ENCODE data around the gene LEPROT. TPM values are rescaled to one million over a fixed set of nuclear protein-coding genes. Genes with fewer than 3 reads are reported as not detected.

LEPROT gene
- total and polyA plus RNA-seq, 4 donors, result 23.6 to 43.4 (median 36.3) TPM

DNA sequence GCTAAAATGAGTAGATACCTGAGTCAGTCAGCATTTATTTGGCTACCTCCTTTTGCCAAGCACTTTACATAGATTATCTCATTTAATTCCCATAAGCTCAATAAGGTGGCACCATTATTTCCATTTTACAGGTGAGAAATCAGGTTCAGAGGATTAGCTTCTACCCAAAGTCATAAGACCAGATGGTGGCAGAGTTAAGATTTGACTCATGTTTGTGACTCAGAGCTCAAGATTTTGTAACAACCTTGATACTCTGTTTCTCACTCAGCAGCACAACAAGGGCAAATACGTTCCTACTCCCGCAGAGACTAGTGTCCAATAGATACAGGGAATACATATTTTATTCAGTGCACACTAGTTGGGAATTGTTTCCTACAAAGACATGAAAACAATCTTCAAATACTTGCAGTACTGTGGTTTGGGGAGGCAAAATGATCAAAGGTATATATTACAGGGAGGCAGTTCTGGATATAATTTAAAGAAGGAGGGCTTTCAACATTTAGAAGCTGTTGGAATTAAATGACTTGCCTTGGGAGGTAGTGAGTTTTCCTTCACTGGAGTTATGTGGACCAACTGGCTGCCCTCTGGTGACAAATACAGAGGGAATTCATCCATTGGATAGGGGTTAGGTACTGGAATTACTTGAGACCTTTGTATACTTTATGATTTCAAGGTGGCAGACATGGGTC, 3.6 kb downstream of the LEPROT start:
- WGBS, result 87% methylated on average over 2 of the region's 2 CpGs
- no peaks in the 10 kb centered on the region for H3K27me3 ChIP-seq (ENCODE audit: control insufficient read depth in 4 of 4, insufficient read depth in 4 of 4, low read length in 3 of 4)
- no peak overlapping the region for H3K9ac ChIP-seq (ENCODE audit: low read depth in 1 of 2, low read length in 2 of 2)
- H3K4me3 ChIP-seq (ENCODE audit: low read depth in 1 of 3, low read length in 3 of 3), result no peak overlapping the region
- peaks cover 2 to 18% (median 11%) of the 10 kb centered on the region in 4 donors for H3K36me3 ChIP-seq (ENCODE audit: control insufficient read depth in 4 of 4, insufficient read depth in 3 of 4, low read depth in 1 of 4, low read length in 3 of 4)
- peaks cover 0 to 19% (median 12%) of the 10 kb centered on the region in 4 donors for H3K4me1 ChIP-seq (ENCODE audit: control insufficient read depth in 4 of 4, insufficient read depth in 4 of 4, low read length in 3 of 4)
- no peak for DNase-seq (ENCODE audit: low spot score)
- no peaks in the 10 kb centered on the region for H3K9me3 ChIP-seq (ENCODE audit: control insufficient read depth in 4 of 4, low read length in 3 of 4)
- H3K27ac ChIP-seq (ENCODE audit: low read depth in 1 of 2, low read length in 2 of 2), result no peak overlapping the region
- TF ChIP-seq GABPA (IDR thresholded peaks at IDR 0.05 in 1 of 2, conservative IDR thresholded peaks at IDR 0.05 in 1 of 2) (no peak), SP1 (IDR thresholded peaks at IDR 0.05) (no peak), HNF4A (conservative IDR thresholded peaks at IDR 0.05) (no peak), YY1 (IDR thresholded peaks at IDR 0.05) (no peak), HNF4G (IDR thresholded peaks at IDR 0.05) (no peak), EGR1 (IDR thresholded peaks at IDR 0.05; ENCODE audit: low read depth in 2 of 2) (no peak), RAD21 (IDR thresholded peaks at IDR 0.05) (no peak), JUND (IDR thresholded peaks at IDR 0.05) (no peak)
- TF ChIP-seq, protein P1, sequence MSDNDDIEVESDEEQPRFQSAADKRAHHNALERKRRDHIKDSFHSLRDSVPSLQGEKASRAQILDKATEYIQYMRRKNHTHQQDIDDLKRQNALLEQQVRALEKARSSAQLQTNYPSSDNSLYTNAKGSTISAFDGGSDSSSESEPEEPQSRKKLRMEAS (IDR thresholded peaks at IDR 0.05), result no peak
- TF ChIP-seq, protein P2, sequence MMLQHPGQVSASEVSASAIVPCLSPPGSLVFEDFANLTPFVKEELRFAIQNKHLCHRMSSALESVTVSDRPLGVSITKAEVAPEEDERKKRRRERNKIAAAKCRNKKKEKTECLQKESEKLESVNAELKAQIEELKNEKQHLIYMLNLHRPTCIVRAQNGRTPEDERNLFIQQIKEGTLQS (IDR thresholded peaks at IDR 0.05), result no peak

DNA sequence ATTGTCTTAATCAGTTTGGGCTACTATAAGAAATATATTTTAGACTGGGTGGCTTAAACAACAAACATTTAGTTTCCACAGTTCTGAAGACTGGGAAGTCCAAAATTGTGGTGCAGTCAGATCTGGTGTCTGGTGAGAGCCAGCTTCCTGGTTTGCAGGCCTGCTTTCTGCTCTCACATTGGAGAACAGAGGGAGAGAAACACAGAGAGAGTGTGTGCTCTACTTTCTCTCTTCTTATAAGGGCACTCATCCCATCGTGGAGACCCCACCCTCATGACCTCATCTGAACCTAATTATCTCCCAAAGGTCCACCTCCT, 4.1 kb downstream of the LEPROT start:
- 87% methylated on average over 1 of the region's 1 CpG for WGBS
- H3K27ac ChIP-seq (ENCODE audit: low read depth in 1 of 2, low read length in 2 of 2), result no peak overlapping the region
- peaks cover 0 to 18% (median 11%) of the 10 kb centered on the region in 4 donors for H3K4me1 ChIP-seq (ENCODE audit: control insufficient read depth in 4 of 4, insufficient read depth in 4 of 4, low read length in 3 of 4)

DNA sequence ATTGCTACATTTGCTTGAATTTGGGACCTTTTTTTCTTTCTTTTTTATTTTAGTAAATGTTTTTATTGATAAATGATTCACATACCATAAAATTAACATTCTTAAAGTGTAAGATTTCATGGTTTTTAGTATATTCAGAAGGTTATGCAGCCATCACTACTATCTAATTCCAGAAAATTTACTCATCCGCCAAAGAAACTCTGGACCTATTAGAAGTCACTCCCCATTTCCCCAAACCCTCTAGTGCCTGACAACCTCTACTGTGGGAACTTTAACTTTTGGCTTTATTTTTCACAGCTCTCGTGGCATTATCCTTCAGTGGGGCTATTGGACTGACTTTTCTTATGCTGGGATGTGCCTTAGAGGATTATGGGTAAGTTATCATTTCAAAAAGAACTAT, 4.5 kb downstream of the LEPROT start:
- no peak overlapping the region for H3K9ac ChIP-seq (ENCODE audit: low read depth in 1 of 2, low read length in 2 of 2)
- H3K27ac ChIP-seq (ENCODE audit: low read depth in 1 of 2, low read length in 2 of 2), result no peak overlapping the region
- DNase-seq (ENCODE audit: low spot score), result no peak
- WGBS, result 96% methylated on average over 2 of the region's 2 CpGs
- peaks cover 2 to 19% (median 17%) of the 10 kb centered on the region in 4 donors for H3K36me3 ChIP-seq (ENCODE audit: control insufficient read depth in 4 of 4, insufficient read depth in 3 of 4, low read depth in 1 of 4, low read length in 3 of 4)
- TF ChIP-seq GABPA (IDR thresholded peaks at IDR 0.05 in 1 of 2, conservative IDR thresholded peaks at IDR 0.05 in 1 of 2) (no peak), FOXA2 (IDR thresholded peaks at IDR 0.05) (no peak), SP1 (IDR thresholded peaks at IDR 0.05) (no peak), HNF4G (IDR thresholded peaks at IDR 0.05) (no peak), JUND (IDR thresholded peaks at IDR 0.05) (no peak), YY1 (IDR thresholded peaks at IDR 0.05) (no peak), RXRA (IDR thresholded peaks at IDR 0.05) (no peak), FOXA1 (IDR thresholded peaks at IDR 0.05) (no peak), HNF4A (conservative IDR thresholded peaks at IDR 0.05) (no peak), EGR1 (IDR thresholded peaks at IDR 0.05; ENCODE audit: low read depth in 2 of 2) (no peak), TAF1 (conservative IDR thresholded peaks at IDR 0.05) (no peak)
- TF ChIP-seq, protein P2 (IDR thresholded peaks at IDR 0.05), result no peak
- TF ChIP-seq, protein P3, sequence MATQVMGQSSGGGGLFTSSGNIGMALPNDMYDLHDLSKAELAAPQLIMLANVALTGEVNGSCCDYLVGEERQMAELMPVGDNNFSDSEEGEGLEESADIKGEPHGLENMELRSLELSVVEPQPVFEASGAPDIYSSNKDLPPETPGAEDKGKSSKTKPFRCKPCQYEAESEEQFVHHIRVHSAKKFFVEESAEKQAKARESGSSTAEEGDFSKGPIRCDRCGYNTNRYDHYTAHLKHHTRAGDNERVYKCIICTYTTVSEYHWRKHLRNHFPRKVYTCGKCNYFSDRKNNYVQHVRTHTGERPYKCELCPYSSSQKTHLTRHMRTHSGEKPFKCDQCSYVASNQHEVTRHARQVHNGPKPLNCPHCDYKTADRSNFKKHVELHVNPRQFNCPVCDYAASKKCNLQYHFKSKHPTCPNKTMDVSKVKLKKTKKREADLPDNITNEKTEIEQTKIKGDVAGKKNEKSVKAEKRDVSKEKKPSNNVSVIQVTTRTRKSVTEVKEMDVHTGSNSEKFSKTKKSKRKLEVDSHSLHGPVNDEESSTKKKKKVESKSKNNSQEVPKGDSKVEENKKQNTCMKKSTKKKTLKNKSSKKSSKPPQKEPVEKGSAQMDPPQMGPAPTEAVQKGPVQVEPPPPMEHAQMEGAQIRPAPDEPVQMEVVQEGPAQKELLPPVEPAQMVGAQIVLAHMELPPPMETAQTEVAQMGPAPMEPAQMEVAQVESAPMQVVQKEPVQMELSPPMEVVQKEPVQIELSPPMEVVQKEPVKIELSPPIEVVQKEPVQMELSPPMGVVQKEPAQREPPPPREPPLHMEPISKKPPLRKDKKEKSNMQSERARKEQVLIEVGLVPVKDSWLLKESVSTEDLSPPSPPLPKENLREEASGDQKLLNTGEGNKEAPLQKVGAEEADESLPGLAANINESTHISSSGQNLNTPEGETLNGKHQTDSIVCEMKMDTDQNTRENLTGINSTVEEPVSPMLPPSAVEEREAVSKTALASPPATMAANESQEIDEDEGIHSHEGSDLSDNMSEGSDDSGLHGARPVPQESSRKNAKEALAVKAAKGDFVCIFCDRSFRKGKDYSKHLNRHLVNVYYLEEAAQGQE (IDR thresholded peaks at IDR 0.05), result no peak
- no peaks in the 10 kb centered on the region for H3K27me3 ChIP-seq (ENCODE audit: control insufficient read depth in 4 of 4, insufficient read depth in 4 of 4, low read length in 3 of 4)
- H3K4me1 ChIP-seq (ENCODE audit: control insufficient read depth in 4 of 4, insufficient read depth in 4 of 4, low read length in 3 of 4), result peaks cover 0 to 14% (median 9%) of the 10 kb centered on the region in 4 donors
- H3K9me3 ChIP-seq (ENCODE audit: control insufficient read depth in 4 of 4, low read length in 3 of 4), result no peaks in the 10 kb centered on the region
- no peak overlapping the region for H3K4me3 ChIP-seq (ENCODE audit: low read depth in 1 of 3, low read length in 3 of 3)

More for the DNA sequence above, 4.1 kb downstream of the LEPROT start:
- no peak overlapping the region for H3K4me3 ChIP-seq (ENCODE audit: low read depth in 1 of 3, low read length in 3 of 3)
- no peak for DNase-seq (ENCODE audit: low spot score)
- H3K9ac ChIP-seq (ENCODE audit: low read depth in 1 of 2, low read length in 2 of 2), result no peak overlapping the region
- TF ChIP-seq, protein P1 (IDR thresholded peaks at IDR 0.05), result no peak
- TF ChIP-seq HNF4G (IDR thresholded peaks at IDR 0.05) (no peak), JUND (IDR thresholded peaks at IDR 0.05) (no peak), HNF4A (conservative IDR thresholded peaks at IDR 0.05) (no peak)
- peaks cover 2 to 18% (median 14%) of the 10 kb centered on the region in 4 donors for H3K36me3 ChIP-seq (ENCODE audit: control insufficient read depth in 4 of 4, insufficient read depth in 3 of 4, low read depth in 1 of 4, low read length in 3 of 4)
- no peaks in the 10 kb centered on the region for H3K27me3 ChIP-seq (ENCODE audit: control insufficient read depth in 4 of 4, insufficient read depth in 4 of 4, low read length in 3 of 4)
- no peaks in the 10 kb centered on the region for H3K9me3 ChIP-seq (ENCODE audit: control insufficient read depth in 4 of 4, low read length in 3 of 4)

Data from liver (tissue), 9 donors.